K562 (cell line): Measurements from ENCODE around the gene ARHGAP26. TPM values are rescaled to one million over a fixed set of nuclear protein-coding genes. Genes with fewer than 3 reads are reported as not detected.

ENCODE experiments used
- ARID1B ChIP-seq: fragments of 450-650 bp; IDR thresholded peaks from 2 replicates; pipeline ENCODE4 v1.6.1; 2016; ENCODE audit warnings: antibody characterized with exemption, mild to moderate bottlenecking, inconsistent platforms
- ARNT ChIP-seq, 2 experiments: fragments of 450-650 bp; IDR thresholded peaks; 2 replicates each; pipeline ENCODE4 v1.6.1; 2016; ENCODE audit warnings: mild to moderate bottlenecking in 1 of 2
- BCLAF1 ChIP-seq, 2 experiments: fragments of 450-650 bp in 1 of 2; IDR thresholded peaks; 2 replicates each; pipeline ENCODE4 v1.6.1; 2011 to 2017; ENCODE audit warnings: low read depth in 2 of 2, antibody characterized with exemption in 1 of 2, borderline replicate concordance in 1 of 2, low read length in 1 of 2, mild to moderate bottlenecking in 1 of 2, mixed read lengths in 1 of 2; ENCODE audit not compliant: control insufficient read depth in 1 of 2
- BHLHE40 ChIP-seq: IDR thresholded peaks from 2 replicates; pipeline ENCODE4 v1.6.1; 2011; ENCODE audit warnings: low read length, improper control_type of control experiment
- CBFA2T2 ChIP-seq: fragments of 450-650 bp; conservative IDR thresholded peaks from 2 replicates; pipeline ENCODE4 v1.6.1; 2017; ENCODE audit warnings: mild to moderate bottlenecking
- CBFA2T3 ChIP-seq: fragments of 450-650 bp; IDR thresholded peaks from 2 replicates; pipeline ENCODE4 v1.6.1; 2017
- CHD1 ChIP-seq: fragments of 200-600 bp; sonication (generic); IDR thresholded peaks from one replicate; pipeline ENCODE4 v1.6.1; 2012; ENCODE audit warnings: mild to moderate bottlenecking, moderate library complexity, low read length, inconsistent platforms
- CHD2 ChIP-seq: IDR thresholded peaks from 2 replicates; pipeline ENCODE4 v1.6.1; 2011; ENCODE audit warnings: low read depth, low read length
- DPF2 ChIP-seq: fragments of 450-650 bp; IDR thresholded peaks from 2 replicates; pipeline ENCODE4 v1.6.1; 2016
- FOXJ2 ChIP-seq: fragments of 200-800 bp; sonication (Bioruptor generic); IDR thresholded peaks from 2 replicates; pipeline ENCODE4 v1.6.1; 2016; ENCODE audit warnings: missing genetic modification characterization, missing compliant biosample characterization
- FOXP4 ChIP-seq: sonication (generic); formaldehyde crosslinking; IDR thresholded peaks from 2 replicates; pipeline ENCODE4 v1.8.0; 2022; ENCODE audit warnings: mild to moderate bottlenecking, missing genetic modification reagents, borderline replicate concordance
- GABPA ChIP-seq: fragments of 200-800 bp; sonication (Bioruptor generic); conservative IDR thresholded peaks from 2 replicates; pipeline ENCODE4 v1.6.1; 2016; ENCODE audit warnings: low read depth, missing genetic modification characterization, missing compliant biosample characterization
- HDAC1 ChIP-seq, 2 experiments: fragments of 450-650 bp; IDR thresholded peaks; 2 replicates each; pipeline ENCODE4 v1.6.1; 2016 to 2017; ENCODE audit warnings: inconsistent platforms in 1 of 2, mild to moderate bottlenecking in 1 of 2, moderate library complexity in 1 of 2
- MCM7 ChIP-seq, 2 experiments: fragments of 450-650 bp; IDR thresholded peaks; 2 replicates each; pipeline ENCODE4 v1.6.1; 2016 to 2018
- MEIS2 ChIP-seq: fragments of 450-650 bp; IDR thresholded peaks from 2 replicates; pipeline ENCODE4 v1.6.1; 2014; ENCODE audit warnings: mild to moderate bottlenecking; ENCODE audit not compliant: partially characterized antibody
- MTA2 ChIP-seq: fragments of 450-650 bp; IDR thresholded peaks from 2 replicates; pipeline ENCODE4 v1.6.1; 2016; ENCODE audit warnings: low read depth
- NCOA6 ChIP-seq: fragments of 450-650 bp; IDR thresholded peaks from 2 replicates; pipeline ENCODE4 v1.6.1; 2017; ENCODE audit warnings: mild to moderate bottlenecking
- POLR3A ChIP-seq: IDR thresholded peaks from 2 replicates; pipeline ENCODE4 v1.6.1; 2011; ENCODE audit warnings: borderline replicate concordance, mild to moderate bottlenecking, moderate library complexity; ENCODE audit not compliant: insufficient read length, insufficient read depth; ENCODE audit errors: extremely low read depth
- RUNX1 ChIP-seq: sonication (generic); IDR thresholded peaks from 2 replicates; pipeline ENCODE4 v1.6.1; 2016; ENCODE audit warnings: antibody characterized with exemption, low read depth
- SIN3B ChIP-seq: fragments of 450-650 bp; IDR thresholded peaks from 2 replicates; pipeline ENCODE4 v1.6.1; 2017; ENCODE audit warnings: low read depth, mild to moderate bottlenecking, moderate library complexity
- SIRT6 ChIP-seq: IDR thresholded peaks from one replicate; pipeline ENCODE4 v1.6.1; 2012; ENCODE audit warnings: low read depth, mild to moderate bottlenecking, control low read depth, inconsistent platforms, low read length, moderate library complexity
- TCF3 ChIP-seq: sonication (generic); formaldehyde crosslinking; IDR thresholded peaks from 2 replicates; pipeline ENCODE4 v1.4.0; 2020; ENCODE audit warnings: mild to moderate bottlenecking, missing genetic modification reagents
- TEAD4 ChIP-seq, 2 experiments: sonication (generic) in 1 of 2; formaldehyde crosslinking in 1 of 2; IDR thresholded peaks; 2 replicates each; pipeline versions ENCODE4 v1.6.1 to v1.8.0; 2012 to 2022; ENCODE audit warnings: borderline replicate concordance in 1 of 2, inconsistent platforms in 1 of 2, low read length in 1 of 2, mild to moderate bottlenecking in 1 of 2, missing genetic modification reagents in 1 of 2
- TRIM24 ChIP-seq, 2 experiments: fragments of 450-650 bp; IDR thresholded peaks; 2 replicates each; pipeline ENCODE4 v1.6.1; 2016
- ZNF239 ChIP-seq: fragments of 250-450 bp; sonication (Bioruptor Pico); IDR thresholded peaks from 2 replicates; pipeline ENCODE4 v1.4.0; 2020; ENCODE audit warnings: mild to moderate bottlenecking
- ZNF444 ChIP-seq: fragments of 250-450 bp; sonication (Bioruptor Pico); IDR thresholded peaks from 2 replicates; pipeline ENCODE4 v1.4.0; 2020; ENCODE audit warnings: mild to moderate bottlenecking, moderate library complexity
- ZNF586 ChIP-seq: fragments of 450-650 bp; formaldehyde crosslinking; conservative IDR thresholded peaks from 2 replicates; pipeline ENCODE4 v1.4.0; 2020; ENCODE audit warnings: mild to moderate bottlenecking, moderate library complexity
- polyA plus RNA-seq, 8 experiments: library from polyadenylated mRNA; depleted of rRNA in 4 of 8; stranded (reverse) in 5 of 8; unstranded in 3 of 8; fragments of >200 nt; fragmentation: Nextera tagmentation in 2 of 8; fragmentation: Illumina TruSeq in 1 of 8; extraction: Ambion mirVana in 2 of 8; extraction: Trizol in 1 of 8; gene quantifications; 2 replicates each; pipeline versions ENCODE4 v1.2.1 to v1.2.3, GENCODE V29; 2011 to 2014; ENCODE audit warnings: inconsistent platforms in 1 of 8, missing spikeins in 1 of 8
- total RNA-seq, 7 experiments: library from RNA; depleted of rRNA in 6 of 7; stranded (reverse); fragments of >200 nt in 6 of 7; fragmentation: Illumina TruSeq in 2 of 7; extraction: Trizol in 2 of 7; gene quantifications; 2 replicates each; pipeline versions ENCODE4 v1.2.1 to v1.2.3, GENCODE V29; 2011 to 2021; ENCODE audit warnings: low replicate concordance in 1 of 7

ARHGAP26 gene
- total and polyA plus RNA-seq, 9 of the 15 experiments (the other 6 are each of a cell fraction or from before 2014, with no cell fraction given): 0.13 to 1.1 (median 0.55) TPM

GRCh38 chr5:142852416-142853198 is 82.4 kb downstream of the ARHGAP26 start (continued):
- TF ChIP-seq SIRT6 (no peak), BCLAF1 (IDR thresholded peaks at IDR 0.05; ENCODE audit: borderline replicate concordance in 1 of 2, control insufficient read depth in 1 of 2, low read depth in 2 of 2, low read length in 1 of 2) (no peak), CBFA2T3 (peak; percentile 90), MCM7 (IDR thresholded peaks at IDR 0.05) (no peak), GABPA (0 out of 2 replicates have a peak, but pooled peaks have one; percentile 27), ZNF239 (CRISPR knock-in tag) (no peak), MEIS2 (no peak), TEAD4 (IDR thresholded peaks at IDR 0.05; ENCODE audit: low read length) (peak; percentile 73), TEAD4 (CRISPR knock-in tag; IDR thresholded peaks at IDR 0.05; ENCODE audit: borderline replicate concordance) (no peak), SIN3B (no peak), DPF2 (peak; percentile 38; the same call in 1 of the 2 replicates), HDAC1 (IDR thresholded peaks at IDR 0.05) (no peak), ARID1B (peak; percentile 59), BHLHE40 (no peak), CHD1 (no peak), ARNT (IDR thresholded peaks at IDR 0.05) (no peak), NCOA6 (no peak), POLR3A (no peak), TCF3 (CRISPR knock-in tag) (peak; percentile 69), MTA2 (peak; percentile 36; the same call in 1 of the 2 replicates), CBFA2T2 (peak; percentile 81), FOXP4 (CRISPR knock-in tag) (no peak), FOXJ2 (tag) (no peak), TRIM24 (IDR thresholded peaks at IDR 0.05) (0 out of 4 replicates have a peak, but pooled peaks of 1 of the 2 experiments have one; percentile 24), CHD2 (no peak), RUNX1 (no peak), ZNF586 (CRISPR knock-in tag) (no peak), ZNF444 (CRISPR knock-in tag) (no peak)
